AG10803 (cell line): Measurements from ENCODE around the gene THAP7.
"Not testable (repeated sequence)": the region's sequence is repeated elsewhere in the genome, so short reads cannot be mapped to it uniquely, and the experiment has no call there.

Experiments
- DNase-seq: peaks from one replicate; pipeline ENCODE4 v3.0.0; 2010; ENCODE audit warnings: low read depth
- H3K4me3 ChIP-seq: 2 replicates; pipeline ENCODE4 v1.5.1; 2011; ENCODE audit warnings: mild to moderate bottlenecking, low read length, control low read depth
- TF ChIP-seq, protein P1 (sequence below): conservative IDR thresholded peaks from 2 replicates; pipeline ENCODE4 v1.5.1; 2011; ENCODE audit warnings: mild to moderate bottlenecking, low read length, control low read depth, inconsistent platforms

The THAP7 gene, protein sequence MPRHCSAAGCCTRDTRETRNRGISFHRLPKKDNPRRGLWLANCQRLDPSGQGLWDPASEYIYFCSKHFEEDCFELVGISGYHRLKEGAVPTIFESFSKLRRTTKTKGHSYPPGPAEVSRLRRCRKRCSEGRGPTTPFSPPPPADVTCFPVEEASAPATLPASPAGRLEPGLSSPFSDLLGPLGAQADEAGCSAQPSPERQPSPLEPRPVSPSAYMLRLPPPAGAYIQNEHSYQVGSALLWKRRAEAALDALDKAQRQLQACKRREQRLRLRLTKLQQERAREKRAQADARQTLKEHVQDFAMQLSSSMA

DNA sequence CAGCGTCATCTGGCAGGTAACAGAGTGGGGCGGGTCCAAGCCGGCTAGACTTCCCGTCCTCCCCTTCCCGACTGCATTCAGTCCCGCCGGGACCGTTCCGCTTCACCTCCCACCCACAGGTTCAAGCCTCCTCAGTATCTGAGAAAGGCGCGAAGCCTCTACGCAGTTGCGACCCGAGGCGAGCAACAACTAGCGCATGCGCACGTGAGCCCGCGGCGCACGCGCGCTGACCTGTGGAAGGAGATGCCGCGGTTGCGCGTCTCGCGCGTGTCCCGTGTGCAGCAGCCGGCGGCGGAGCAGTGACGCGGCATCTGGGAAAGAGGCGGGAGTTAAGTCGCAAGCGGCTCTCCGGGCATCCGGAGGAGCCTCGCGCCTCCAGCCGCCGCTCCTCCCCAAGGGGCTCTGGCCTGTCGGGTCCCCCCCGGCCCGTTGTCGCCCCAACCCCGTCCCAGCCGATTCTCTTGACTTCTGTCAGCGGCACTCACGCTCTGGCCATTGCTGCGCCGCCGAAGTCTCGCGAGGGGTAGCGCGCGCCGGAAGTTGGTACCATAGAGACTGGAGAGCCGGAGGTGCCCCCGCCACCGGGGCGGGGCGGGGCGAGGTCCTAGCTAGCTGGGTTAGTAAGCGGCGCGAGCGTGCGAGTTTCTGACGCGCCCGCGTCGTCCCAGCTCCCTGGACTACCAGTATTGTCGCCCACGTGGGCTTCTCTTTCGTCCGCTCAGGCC is at the start of gene THAP7:
THAP7 (minus strand) TSS at position 518 of the 725 bp plus-strand sequence; CDS start at position 311, 207 bp downstream.
- H3K4me3 ChIP-seq: peak within 1 kb of the TSS; percentile 91

DNA sequence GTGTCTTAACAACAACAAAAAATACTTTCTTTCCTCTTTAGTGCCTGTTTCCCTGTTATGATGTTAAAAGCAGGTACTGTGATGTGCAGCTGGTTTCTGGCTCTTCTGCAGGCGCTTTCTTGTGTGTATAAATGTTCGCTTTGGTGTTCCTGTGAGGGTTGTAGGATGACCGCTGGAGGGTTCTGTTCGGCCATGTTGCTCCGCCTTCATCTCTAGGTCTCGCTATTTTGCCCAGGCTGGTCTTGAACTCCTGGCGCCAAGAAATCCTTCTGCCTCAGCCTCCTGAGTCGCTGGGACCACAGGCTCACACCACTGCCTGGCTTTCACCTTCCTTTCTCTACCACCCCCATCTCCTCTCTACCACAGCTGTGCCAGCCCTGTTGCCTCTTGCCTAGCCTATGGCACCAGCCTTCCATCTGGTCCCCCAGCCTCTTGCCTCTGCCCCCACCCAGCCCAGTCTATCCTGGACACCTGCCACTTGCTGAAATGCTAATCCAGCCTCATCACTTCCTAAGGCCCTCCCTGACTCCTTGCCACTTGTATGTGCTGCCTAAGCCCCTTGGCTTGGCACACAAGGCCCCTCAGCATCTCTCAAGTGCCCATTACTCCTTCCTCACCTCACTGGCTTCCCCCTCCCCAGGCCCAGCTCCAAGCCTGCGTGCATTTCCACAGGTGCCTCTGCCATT is 49.4 kb upstream of the THAP7 start:
- no peak overlapping the region for H3K4me3 ChIP-seq
- DNase-seq: no peak
- TF ChIP-seq, protein P1, sequence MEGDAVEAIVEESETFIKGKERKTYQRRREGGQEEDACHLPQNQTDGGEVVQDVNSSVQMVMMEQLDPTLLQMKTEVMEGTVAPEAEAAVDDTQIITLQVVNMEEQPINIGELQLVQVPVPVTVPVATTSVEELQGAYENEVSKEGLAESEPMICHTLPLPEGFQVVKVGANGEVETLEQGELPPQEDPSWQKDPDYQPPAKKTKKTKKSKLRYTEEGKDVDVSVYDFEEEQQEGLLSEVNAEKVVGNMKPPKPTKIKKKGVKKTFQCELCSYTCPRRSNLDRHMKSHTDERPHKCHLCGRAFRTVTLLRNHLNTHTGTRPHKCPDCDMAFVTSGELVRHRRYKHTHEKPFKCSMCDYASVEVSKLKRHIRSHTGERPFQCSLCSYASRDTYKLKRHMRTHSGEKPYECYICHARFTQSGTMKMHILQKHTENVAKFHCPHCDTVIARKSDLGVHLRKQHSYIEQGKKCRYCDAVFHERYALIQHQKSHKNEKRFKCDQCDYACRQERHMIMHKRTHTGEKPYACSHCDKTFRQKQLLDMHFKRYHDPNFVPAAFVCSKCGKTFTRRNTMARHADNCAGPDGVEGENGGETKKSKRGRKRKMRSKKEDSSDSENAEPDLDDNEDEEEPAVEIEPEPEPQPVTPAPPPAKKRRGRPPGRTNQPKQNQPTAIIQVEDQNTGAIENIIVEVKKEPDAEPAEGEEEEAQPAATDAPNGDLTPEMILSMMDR: no peak

More for the DNA sequence above, at the start of gene THAP7:
- TF ChIP-seq, protein P1: no peak
- peak; percentile 93 for DNase-seq

DNA sequence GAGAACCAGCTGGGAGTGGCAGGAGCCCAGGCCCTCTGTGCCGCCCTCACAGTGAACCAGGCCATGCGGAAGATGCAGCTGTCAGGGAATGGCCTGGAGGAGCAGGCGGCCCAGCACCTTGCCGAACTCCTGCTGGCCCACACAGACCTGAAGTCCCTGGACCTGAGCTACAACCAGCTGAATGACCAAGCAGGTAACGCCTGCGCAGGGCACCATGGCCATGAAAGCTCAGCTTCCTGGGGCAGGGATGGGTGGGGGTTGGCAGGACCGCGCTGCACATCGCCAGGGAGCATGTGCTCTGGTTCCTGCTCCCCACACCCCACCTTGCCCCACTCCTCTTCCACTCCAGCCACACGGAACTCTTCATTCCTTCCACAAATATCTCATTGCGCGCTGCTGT is 47.0 kb upstream of the THAP7 start:
- DNase-seq, H3K4me3 ChIP-seq: not testable (repeated sequence)

DNA sequence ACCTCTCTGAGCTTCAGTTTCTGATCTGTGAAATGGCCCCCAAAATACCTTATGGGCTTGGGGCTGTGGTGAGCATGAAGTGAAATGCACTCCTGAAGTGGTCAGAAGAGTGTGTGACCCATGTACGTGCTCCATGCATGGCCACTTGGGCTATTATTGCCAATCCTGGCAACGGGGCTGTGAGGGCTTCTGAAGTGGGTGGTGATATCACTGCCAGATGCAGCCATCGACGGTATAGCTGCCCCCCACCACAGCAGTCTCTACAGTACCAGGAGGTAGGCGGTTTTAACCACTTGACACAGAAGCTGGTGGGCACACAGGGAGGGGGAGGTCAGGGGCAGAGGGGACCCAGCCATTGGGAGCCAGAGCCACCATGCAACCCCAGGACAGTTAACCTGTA is 46.5 kb upstream of the THAP7 start:
- not testable (repeated sequence) for DNase-seq, H3K4me3 ChIP-seq

DNA sequence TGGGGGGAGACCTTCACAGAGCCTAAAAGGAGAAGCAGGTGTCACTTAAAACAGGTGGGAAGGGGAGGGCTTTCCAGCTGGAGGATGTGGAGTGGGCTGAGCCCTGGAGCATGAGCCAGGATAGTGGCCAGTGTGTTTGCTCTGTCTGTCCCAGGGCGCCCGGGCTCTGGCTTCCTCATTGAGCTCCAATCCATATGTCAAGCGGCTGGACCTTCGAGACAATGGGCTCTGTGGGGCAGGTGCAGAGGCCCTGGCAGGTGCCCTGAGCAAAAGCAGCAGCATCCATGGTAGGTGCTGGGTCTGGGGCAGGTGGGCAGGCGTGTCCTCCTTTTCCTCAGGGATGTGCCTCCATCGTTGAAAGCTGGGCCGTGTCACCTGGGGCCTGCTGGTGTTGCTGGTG is 45.8 kb upstream of the THAP7 start:
- TF ChIP-seq, protein P1: no peak
- no peak for DNase-seq
- no peak overlapping the region for H3K4me3 ChIP-seq

DNA sequence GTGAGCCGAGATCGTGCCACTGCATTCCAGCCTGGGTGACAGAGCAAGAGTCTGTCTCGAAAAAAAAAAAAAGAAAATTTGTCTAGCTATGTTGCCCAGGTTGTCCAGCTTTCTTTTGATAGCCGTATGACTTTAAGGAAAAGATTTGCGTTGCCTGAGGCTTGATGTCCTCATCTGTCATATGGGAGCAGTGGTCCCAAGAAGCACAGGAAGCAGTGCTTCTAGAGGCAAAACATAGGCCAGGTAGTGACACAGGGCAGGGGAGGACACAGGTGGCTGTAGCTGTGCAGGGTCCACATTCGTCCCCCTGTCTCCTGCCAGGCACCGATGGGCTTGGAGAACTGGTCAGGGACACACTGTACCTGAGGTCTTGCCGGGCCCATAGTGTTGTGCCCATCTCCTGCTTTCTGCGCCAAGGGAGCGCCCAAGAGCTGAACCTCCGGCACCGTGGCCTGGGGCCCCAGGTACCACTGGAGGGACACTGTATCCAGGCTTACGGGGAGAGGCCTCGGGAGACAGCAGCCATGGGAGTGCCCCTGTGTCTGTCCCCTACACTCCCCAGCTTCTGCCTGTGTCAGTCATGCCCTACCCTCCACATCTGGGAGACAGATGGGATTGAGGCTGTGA is 45.2 kb upstream of the THAP7 start:
- H3K4me3 ChIP-seq: no peak overlapping the region
- no peak for DNase-seq
- TF ChIP-seq, protein P1: no peak

DNA sequence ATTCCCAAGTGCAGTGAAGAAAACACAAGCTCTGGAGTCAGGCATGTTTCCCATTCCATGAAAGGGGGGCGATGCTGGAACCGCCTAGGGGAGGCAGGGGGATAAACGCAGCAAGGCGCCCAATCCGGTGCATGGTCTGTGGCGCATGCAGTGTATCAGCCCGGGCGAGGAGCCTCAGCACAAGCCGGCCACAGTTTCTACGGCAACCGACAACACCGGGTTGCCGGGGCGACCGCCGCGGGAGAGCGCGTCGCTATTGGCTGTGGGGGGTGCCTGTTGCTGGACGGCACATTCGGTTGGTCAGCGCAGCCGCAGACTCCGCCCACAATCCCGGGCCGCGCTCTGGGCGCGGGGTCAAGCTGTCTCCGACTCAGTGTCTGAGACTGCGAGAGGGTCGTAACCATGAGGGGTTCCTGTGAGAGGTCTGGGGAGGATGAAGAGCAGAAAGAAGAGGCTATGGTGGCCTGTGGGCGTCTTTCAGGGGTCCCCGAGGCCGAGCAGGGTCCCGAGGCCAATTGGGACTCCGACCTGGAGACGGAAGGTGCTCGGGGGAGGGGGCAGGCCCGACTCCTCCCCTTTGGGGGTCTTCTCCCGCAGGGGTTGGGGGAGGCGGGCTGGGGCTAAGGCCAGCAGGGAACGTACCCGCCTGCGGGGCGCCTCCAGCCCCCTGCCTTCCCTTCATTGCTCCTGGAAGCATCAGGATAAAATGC is 43.8 kb upstream of the THAP7 start, which contains the start of gene LRRC74B:
LRRC74B (plus strand) TSS at position 362 of the 710 bp plus-strand sequence; CDS start at position 403, 41 bp downstream.
- peak; percentile 90 for DNase-seq
- TF ChIP-seq, protein P1: no peak
- H3K4me3 ChIP-seq: peak within 1 kb of the TSS; percentile 69
